ENCODE data around the gene ENTR1. TPM values are rescaled to one million over a fixed set of nuclear protein-coding genes. Genes with fewer than 3 reads are reported as not detected.

Gene ENTR1
- 49.4 and 53.1 TPM in 2 replicates for total RNA-seq (2012; rRNA removed)

GRCh38 chr9:136410500-136411287, at the start of gene ENTR1, which contains the start of gene PMPCA:
ENTR1 (minus strand) TSS chr9:136410614; CDS start chr9:136410397, 217 bp downstream.
PMPCA (plus strand) TSS chr9:136410658; CDS start chr9:136410669, 11 bp downstream.
- Histone ChIP-seq H3K36me3 (ENCODE audit: insufficient read depth, low read length) (peaks cover 51% of the 10 kb centered on the region), H3K9ac (ENCODE audit: low read depth, low read length) (peak within 1 kb of the TSS; percentile 99), H3K4me3 (ENCODE audit: low read length) (peak within 1 kb of the TSS; percentile 97), H3K9me3 (replicated peaks; ENCODE audit: low read length) (no peaks in the 10 kb centered on the region), H3K4me2 (ENCODE audit: low read length) (peak within 1 kb of the TSS; percentile 89), H3K4me1 (ENCODE audit: control insufficient read depth, insufficient read depth, low read length) (peaks cover 18% of the 10 kb centered on the region), H3K27me3 (ENCODE audit: control insufficient read depth, insufficient read depth, low read length) (no peaks in the 10 kb centered on the region)

- H3K9me3 ChIP-seq (replicated peaks; ENCODE audit: low read length), result no peaks in the 10 kb centered on the region
Measured at GRCh38 chr9:136459425-136459824, 49.0 kb upstream of the ENTR1 start.

GRCh38 chr9:136457326-136457725, 46.9 kb upstream of the ENTR1 start:
- no peak overlapping the region for H3K4me2 ChIP-seq (ENCODE audit: low read length)
- no peak overlapping the region for H3K4me3 ChIP-seq (ENCODE audit: low read length)
- H3K9me3 ChIP-seq (replicated peaks; ENCODE audit: low read length), result no peaks in the 10 kb centered on the region
- no peaks in the 10 kb centered on the region for H3K4me1 ChIP-seq (ENCODE audit: control insufficient read depth, insufficient read depth, low read length)
- peaks cover 74% of the 10 kb centered on the region for H3K36me3 ChIP-seq (ENCODE audit: insufficient read depth, low read length)
- H3K9ac ChIP-seq (ENCODE audit: low read depth, low read length), result no peak overlapping the region
- H3K27me3 ChIP-seq (ENCODE audit: control insufficient read depth, insufficient read depth, low read length), result no peaks in the 10 kb centered on the region

More at GRCh38 chr9:136459425-136459824, 49.0 kb upstream of the ENTR1 start:
- Histone ChIP-seq H3K36me3 (ENCODE audit: insufficient read depth, low read length) (peaks cover 79% of the 10 kb centered on the region), H3K4me3 (ENCODE audit: low read length) (no peak overlapping the region), H3K4me2 (ENCODE audit: low read length) (no peak overlapping the region), H3K9ac (ENCODE audit: low read depth, low read length) (no peak overlapping the region), H3K4me1 (ENCODE audit: control insufficient read depth, insufficient read depth, low read length) (no peaks in the 10 kb centered on the region), H3K27me3 (ENCODE audit: control insufficient read depth, insufficient read depth, low read length) (no peaks in the 10 kb centered on the region)

- H3K9me3 ChIP-seq (replicated peaks; ENCODE audit: low read length), result no peaks in the 10 kb centered on the region
- peaks cover 76% of the 10 kb centered on the region for H3K36me3 ChIP-seq (ENCODE audit: insufficient read depth, low read length)
- no peak overlapping the region for H3K4me3 ChIP-seq (ENCODE audit: low read length)
- no peaks in the 10 kb centered on the region for H3K27me3 ChIP-seq (ENCODE audit: control insufficient read depth, insufficient read depth, low read length)
- H3K4me2 ChIP-seq (ENCODE audit: low read length), result no peak overlapping the region
- H3K4me1 ChIP-seq (ENCODE audit: control insufficient read depth, insufficient read depth, low read length), result no peaks in the 10 kb centered on the region
- H3K9ac ChIP-seq (ENCODE audit: low read depth, low read length), result no peak overlapping the region
Measured at GRCh38 chr9:136456258-136456657, 45.8 kb upstream of the ENTR1 start.

GRCh38 chr9:136455043-136456002, 44.9 kb upstream of the ENTR1 start:
- Histone ChIP-seq H3K4me1 (ENCODE audit: control insufficient read depth, insufficient read depth, low read length) (no peaks in the 10 kb centered on the region), H3K9ac (ENCODE audit: low read depth, low read length) (no peak overlapping the region), H3K36me3 (ENCODE audit: insufficient read depth, low read length) (peaks cover 77% of the 10 kb centered on the region), H3K4me3 (ENCODE audit: low read length) (no peak overlapping the region), H3K27me3 (ENCODE audit: control insufficient read depth, insufficient read depth, low read length) (no peaks in the 10 kb centered on the region), H3K4me2 (ENCODE audit: low read length) (no peak overlapping the region), H3K9me3 (replicated peaks; ENCODE audit: low read length) (no peaks in the 10 kb centered on the region)

- Histone ChIP-seq H3K9ac (ENCODE audit: low read depth, low read length) (no peak overlapping the region), H3K4me1 (ENCODE audit: control insufficient read depth, insufficient read depth, low read length) (no peaks in the 10 kb centered on the region), H3K36me3 (ENCODE audit: insufficient read depth, low read length) (peaks cover 77% of the 10 kb centered on the region), H3K4me2 (ENCODE audit: low read length) (no peak overlapping the region), H3K9me3 (replicated peaks; ENCODE audit: low read length) (no peaks in the 10 kb centered on the region), H3K27me3 (ENCODE audit: control insufficient read depth, insufficient read depth, low read length) (no peaks in the 10 kb centered on the region), H3K4me3 (ENCODE audit: low read length) (no peak overlapping the region)
Measured at GRCh38 chr9:136454026-136454796, 43.8 kb upstream of the ENTR1 start.

GRCh38 chr9:136453326-136453725, 42.9 kb upstream of the ENTR1 start:
- Histone ChIP-seq H3K9ac (ENCODE audit: low read depth, low read length) (no peak overlapping the region), H3K4me3 (ENCODE audit: low read length) (no peak overlapping the region), H3K4me2 (ENCODE audit: low read length) (no peak overlapping the region), H3K4me1 (ENCODE audit: control insufficient read depth, insufficient read depth, low read length) (no peaks in the 10 kb centered on the region), H3K9me3 (replicated peaks; ENCODE audit: low read length) (no peaks in the 10 kb centered on the region), H3K27me3 (ENCODE audit: control insufficient read depth, insufficient read depth, low read length) (no peaks in the 10 kb centered on the region), H3K36me3 (ENCODE audit: insufficient read depth, low read length) (peaks cover 76% of the 10 kb centered on the region)

- no peak overlapping the region for H3K4me3 ChIP-seq (ENCODE audit: low read length)
- H3K9ac ChIP-seq (ENCODE audit: low read depth, low read length), result no peak overlapping the region
- H3K27me3 ChIP-seq (ENCODE audit: control insufficient read depth, insufficient read depth, low read length), result no peaks in the 10 kb centered on the region
- no peaks in the 10 kb centered on the region for H3K4me1 ChIP-seq (ENCODE audit: control insufficient read depth, insufficient read depth, low read length)
- H3K4me2 ChIP-seq (ENCODE audit: low read length), result no peak overlapping the region
- no peaks in the 10 kb centered on the region for H3K9me3 ChIP-seq (replicated peaks; ENCODE audit: low read length)
- H3K36me3 ChIP-seq (ENCODE audit: insufficient read depth, low read length), result peaks cover 84% of the 10 kb centered on the region
Measured at GRCh38 chr9:136451221-136451877, 40.9 kb upstream of the ENTR1 start.

GRCh38 chr9:136448655-136449054, 38.2 kb upstream of the ENTR1 start:
- no peak overlapping the region for H3K9ac ChIP-seq (ENCODE audit: low read depth, low read length)

GRCh38 chr9:136447173-136447778, 36.9 kb upstream of the ENTR1 start:
- no peak overlapping the region for H3K9ac ChIP-seq (ENCODE audit: low read depth, low read length)
- no peaks in the 10 kb centered on the region for H3K4me1 ChIP-seq (ENCODE audit: control insufficient read depth, insufficient read depth, low read length)
- no peaks in the 10 kb centered on the region for H3K9me3 ChIP-seq (replicated peaks; ENCODE audit: low read length)
- H3K4me2 ChIP-seq (ENCODE audit: low read length), result no peak overlapping the region
- H3K36me3 ChIP-seq (ENCODE audit: insufficient read depth, low read length), result peaks cover 83% of the 10 kb centered on the region
- H3K27me3 ChIP-seq (ENCODE audit: control insufficient read depth, insufficient read depth, low read length), result no peaks in the 10 kb centered on the region
- no peak overlapping the region for H3K4me3 ChIP-seq (ENCODE audit: low read length)

More at GRCh38 chr9:136448655-136449054, 38.2 kb upstream of the ENTR1 start:
- Histone ChIP-seq H3K4me1 (ENCODE audit: control insufficient read depth, insufficient read depth, low read length) (no peaks in the 10 kb centered on the region), H3K36me3 (ENCODE audit: insufficient read depth, low read length) (peaks cover 79% of the 10 kb centered on the region), H3K27me3 (ENCODE audit: control insufficient read depth, insufficient read depth, low read length) (no peaks in the 10 kb centered on the region), H3K4me2 (ENCODE audit: low read length) (no peak overlapping the region), H3K9me3 (replicated peaks; ENCODE audit: low read length) (no peaks in the 10 kb centered on the region), H3K4me3 (ENCODE audit: low read length) (no peak overlapping the region)

All from skeletal muscle satellite cell (primary cell).